GM12865 (cell line): ENCODE measurements around the gene KIF5B.
"Not testable (repeated sequence)": the region's sequence is repeated elsewhere in the genome, so short reads cannot be mapped to it uniquely, and the experiment has no call there.

Experiments used
- DNase-seq: peaks from one replicate; pipeline ENCODE4 v3.0.0; 2010; ENCODE audit warnings: low read depth
- H3K4me3 ChIP-seq: 2 replicates; pipeline ENCODE4 v1.5.1; 2011; ENCODE audit warnings: mild to moderate bottlenecking, low read depth, low read length, control low read depth
- TF ChIP-seq, protein P1 (sequence below): IDR thresholded peaks from 2 replicates; pipeline ENCODE4 v1.5.1; 2011; ENCODE audit warnings: low read length, control low read depth, low read depth, inconsistent platforms; ENCODE audit not compliant: insufficient read depth; ENCODE audit errors: missing control alignments

The KIF5B gene

DNA sequence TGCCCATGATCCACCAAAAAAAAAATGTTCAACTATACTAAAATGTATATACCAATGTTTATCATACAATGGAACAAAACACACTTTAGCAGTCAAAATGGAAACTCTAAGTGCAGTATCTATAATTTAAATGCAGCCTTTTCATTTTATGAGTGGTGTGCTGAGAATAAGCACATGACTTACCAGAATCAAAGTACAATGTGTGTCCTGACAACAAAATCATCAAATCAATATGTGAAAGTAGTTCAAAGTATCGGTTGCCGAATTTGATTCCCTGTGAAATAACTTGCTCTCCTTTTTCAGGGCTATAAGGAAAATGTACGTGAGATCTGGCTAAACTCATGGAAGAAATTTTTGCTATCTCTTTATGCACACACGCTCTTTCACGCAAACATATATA, 16.9 kb upstream of the KIF5B start:
- no peak for DNase-seq
- H3K4me3 ChIP-seq, result no peak overlapping the region
- TF ChIP-seq, protein P1, sequence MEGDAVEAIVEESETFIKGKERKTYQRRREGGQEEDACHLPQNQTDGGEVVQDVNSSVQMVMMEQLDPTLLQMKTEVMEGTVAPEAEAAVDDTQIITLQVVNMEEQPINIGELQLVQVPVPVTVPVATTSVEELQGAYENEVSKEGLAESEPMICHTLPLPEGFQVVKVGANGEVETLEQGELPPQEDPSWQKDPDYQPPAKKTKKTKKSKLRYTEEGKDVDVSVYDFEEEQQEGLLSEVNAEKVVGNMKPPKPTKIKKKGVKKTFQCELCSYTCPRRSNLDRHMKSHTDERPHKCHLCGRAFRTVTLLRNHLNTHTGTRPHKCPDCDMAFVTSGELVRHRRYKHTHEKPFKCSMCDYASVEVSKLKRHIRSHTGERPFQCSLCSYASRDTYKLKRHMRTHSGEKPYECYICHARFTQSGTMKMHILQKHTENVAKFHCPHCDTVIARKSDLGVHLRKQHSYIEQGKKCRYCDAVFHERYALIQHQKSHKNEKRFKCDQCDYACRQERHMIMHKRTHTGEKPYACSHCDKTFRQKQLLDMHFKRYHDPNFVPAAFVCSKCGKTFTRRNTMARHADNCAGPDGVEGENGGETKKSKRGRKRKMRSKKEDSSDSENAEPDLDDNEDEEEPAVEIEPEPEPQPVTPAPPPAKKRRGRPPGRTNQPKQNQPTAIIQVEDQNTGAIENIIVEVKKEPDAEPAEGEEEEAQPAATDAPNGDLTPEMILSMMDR, result no peak

DNA sequence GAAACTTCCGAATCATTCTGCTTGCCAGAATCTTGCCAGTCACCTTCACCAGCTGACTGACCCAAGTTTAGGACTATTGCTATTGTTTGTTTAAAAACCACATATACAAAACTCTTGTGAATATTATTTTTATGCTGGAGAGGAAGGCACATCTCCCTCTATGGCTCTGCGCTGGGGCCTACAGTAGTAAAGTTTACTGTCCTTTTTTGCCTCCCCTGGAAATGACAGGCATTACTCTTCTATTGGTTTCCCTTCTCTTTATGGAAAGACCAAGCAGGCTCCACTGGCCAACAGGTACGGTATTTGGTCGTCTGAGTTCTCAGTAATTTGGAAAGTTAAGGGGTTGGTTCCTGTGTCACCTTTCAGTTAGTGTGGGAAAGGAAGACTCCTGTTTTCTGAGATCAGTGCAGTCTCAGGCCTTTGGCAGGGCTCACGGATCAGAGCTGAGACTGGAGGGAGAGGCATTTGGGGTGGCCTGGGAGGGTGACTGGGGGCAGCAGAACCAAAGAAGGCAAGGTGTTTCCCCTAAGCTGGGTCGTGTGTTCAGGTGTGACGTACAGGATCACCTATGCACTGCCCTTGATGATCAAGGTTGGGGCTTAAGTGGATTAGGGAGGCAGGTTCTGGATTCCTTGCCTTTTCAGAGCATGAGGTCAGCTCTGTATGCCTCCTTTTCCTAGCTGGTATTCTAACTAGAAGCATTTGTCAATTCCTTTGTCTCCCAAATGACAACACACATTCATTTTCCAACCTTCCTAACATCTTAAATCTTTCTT, 16.0 kb upstream of the KIF5B start:
- H3K4me3 ChIP-seq, result no peak overlapping the region
- TF ChIP-seq, protein P1, result no peak
- DNase-seq, result no peak

DNA sequence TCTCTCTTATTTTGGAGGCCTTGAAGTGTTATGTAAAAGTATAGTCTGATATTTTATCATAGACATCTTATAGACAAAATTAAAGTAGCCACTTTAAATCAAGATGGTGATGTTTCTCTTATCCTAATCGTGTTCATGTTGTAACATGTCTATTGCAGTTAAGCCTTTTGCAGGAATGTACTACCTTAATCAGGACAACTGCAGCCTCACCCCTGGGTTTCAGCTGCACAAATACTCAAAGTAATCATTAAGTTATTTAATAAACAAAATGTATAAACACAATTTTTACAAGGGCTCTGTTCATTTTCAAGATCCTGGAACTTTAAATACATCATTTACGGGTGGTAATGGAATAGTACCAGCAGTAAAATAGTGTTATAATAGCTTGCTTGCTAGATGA, 14.4 kb upstream of the KIF5B start:
- no peak overlapping the region for H3K4me3 ChIP-seq
- TF ChIP-seq, protein P1, result no peak
- DNase-seq, result no peak

GRCh38 chr10:32068569-32068968, 12.3 kb upstream of the KIF5B start:
- no peak for DNase-seq
- H3K4me3 ChIP-seq, result no peak overlapping the region
- TF ChIP-seq, protein P1, result no peak

DNA sequence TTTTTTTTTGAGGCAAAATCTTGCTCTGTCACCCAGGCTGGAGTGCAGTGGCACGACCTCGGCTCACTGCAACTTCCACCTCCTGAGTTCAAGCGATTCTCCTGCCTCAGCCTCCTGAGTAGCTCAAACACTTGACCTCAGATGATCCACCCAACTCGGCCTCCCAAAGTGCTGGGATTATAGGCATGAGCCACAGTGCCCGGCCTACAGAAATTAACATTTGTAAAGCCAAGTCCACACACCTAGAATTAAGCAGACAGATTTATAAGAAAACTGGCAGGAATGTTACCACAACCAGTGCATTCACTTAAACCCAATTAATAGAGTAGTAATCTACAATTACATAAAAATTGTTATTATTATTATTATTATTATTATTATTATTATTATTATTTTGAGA, 11.7 kb upstream of the KIF5B start:
- H3K4me3 ChIP-seq, DNase-seq: not testable (repeated sequence)

DNA sequence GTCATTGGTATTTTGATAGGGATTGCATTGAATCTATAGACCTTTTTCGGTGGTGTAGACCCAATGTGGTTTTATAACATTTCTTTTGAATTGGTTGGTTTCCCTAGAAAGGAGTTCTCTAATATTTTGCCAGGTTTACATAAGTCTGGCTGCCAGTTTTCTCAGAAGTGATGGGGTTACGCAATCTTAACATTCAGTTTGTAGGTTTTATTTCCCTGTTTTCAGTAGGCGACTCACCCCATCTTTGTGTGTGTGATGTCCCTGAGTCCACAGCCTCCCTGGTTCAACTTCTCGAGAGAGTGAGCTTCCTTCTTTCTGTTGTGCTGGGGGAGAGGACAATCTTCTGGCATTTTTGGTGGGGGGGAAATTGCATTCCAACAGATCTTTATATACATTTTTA, 9.6 kb upstream of the KIF5B start:
- no peak for DNase-seq
- TF ChIP-seq, protein P1, result no peak
- H3K4me3 ChIP-seq, result no peak overlapping the region

- TF ChIP-seq, protein P1, result no peak
- no peak for DNase-seq
- H3K4me3 ChIP-seq, result no peak overlapping the region
Measured at GRCh38 chr10:32061440-32061839, 5.2 kb upstream of the KIF5B start.
